MM.1S (cell line): Measurements from ENCODE around the gene MYMX.

Experiments
- EZH2 ChIP-seq: fragments of 300-600 bp; sonication (generic); optimal IDR thresholded peaks from 2 replicates; pipeline ENCODE3; 2017; ENCODE audit warnings: low read depth, mild to moderate bottlenecking, antibody characterized with exemption, low read length, mixed read lengths
- EZH2phosphoT487 ChIP-seq: fragments of 300-600 bp; sonication (generic); IDR thresholded peaks from 2 replicates; pipeline ENCODE4 v1.6.1; 2018; ENCODE audit warnings: antibody characterized with exemption, low read length
- TF ChIP-seq, protein P1 (sequence below): fragments of 300-600 bp; sonication (generic); IDR thresholded peaks from 2 replicates; pipeline ENCODE4 v1.5.1; 2016; ENCODE audit warnings: antibody characterized with exemption, low read length, mixed read lengths

DNA sequence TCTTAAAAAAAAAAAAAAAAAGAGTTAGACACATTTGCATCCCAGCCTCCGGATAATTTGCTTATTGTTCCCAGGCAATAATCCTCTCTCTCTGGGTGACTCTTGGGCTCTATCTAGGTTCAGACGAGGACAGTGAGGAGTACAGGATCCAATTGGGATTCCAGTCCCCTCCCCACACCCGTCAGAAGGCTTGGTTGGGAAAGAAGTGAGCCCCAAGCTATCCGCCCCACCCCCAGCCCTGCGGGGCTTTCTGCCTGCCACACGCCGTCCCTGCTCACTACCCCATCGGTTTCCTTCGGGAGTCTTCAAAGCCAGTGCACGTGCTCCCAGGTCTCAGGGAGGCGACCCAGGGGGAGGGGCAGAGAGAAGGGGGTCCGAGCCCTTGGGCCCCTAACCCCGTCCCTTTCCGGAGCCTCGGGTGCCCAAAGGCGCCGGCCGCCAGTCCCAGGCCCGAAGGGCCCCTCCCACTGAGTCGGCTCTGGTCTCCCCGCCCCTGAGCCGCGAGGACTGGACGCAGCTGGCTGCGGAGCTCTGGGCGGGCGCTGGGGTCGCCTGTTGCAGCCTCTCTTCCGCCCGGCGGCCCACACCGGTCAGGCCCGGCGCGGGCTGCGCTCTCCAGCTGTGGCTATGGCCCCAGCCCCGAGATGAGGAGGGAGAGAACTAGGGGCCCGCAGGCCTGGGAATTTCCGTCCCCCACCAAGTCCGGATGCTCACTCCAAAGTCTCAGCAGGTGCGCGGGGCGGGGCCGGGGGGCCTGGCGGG is 2.5 kb downstream of the MYMX start:
- TF ChIP-seq, protein P1, sequence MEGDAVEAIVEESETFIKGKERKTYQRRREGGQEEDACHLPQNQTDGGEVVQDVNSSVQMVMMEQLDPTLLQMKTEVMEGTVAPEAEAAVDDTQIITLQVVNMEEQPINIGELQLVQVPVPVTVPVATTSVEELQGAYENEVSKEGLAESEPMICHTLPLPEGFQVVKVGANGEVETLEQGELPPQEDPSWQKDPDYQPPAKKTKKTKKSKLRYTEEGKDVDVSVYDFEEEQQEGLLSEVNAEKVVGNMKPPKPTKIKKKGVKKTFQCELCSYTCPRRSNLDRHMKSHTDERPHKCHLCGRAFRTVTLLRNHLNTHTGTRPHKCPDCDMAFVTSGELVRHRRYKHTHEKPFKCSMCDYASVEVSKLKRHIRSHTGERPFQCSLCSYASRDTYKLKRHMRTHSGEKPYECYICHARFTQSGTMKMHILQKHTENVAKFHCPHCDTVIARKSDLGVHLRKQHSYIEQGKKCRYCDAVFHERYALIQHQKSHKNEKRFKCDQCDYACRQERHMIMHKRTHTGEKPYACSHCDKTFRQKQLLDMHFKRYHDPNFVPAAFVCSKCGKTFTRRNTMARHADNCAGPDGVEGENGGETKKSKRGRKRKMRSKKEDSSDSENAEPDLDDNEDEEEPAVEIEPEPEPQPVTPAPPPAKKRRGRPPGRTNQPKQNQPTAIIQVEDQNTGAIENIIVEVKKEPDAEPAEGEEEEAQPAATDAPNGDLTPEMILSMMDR = no peak
- no peak for TF ChIP-seq EZH2
- no peak for TF ChIP-seq EZH2phosphoT487
